ENCODE data around the gene ZFAND2A. TPM values are rescaled to one million over a fixed set of nuclear protein-coding genes. Genes with fewer than 3 reads are reported as not detected.

ZFAND2A gene
- polyA plus RNA-seq, 1 donor (not counting 4 experiments of a cell fraction or from before 2014, with no cell fraction given): 25.5 TPM

GRCh38 chr7:1193593-1194424, 33.8 kb upstream of the ZFAND2A start:
- H3K27me3 ChIP-seq (ENCODE audit: control insufficient read depth, extremely low read depth, insufficient read depth, low read length): peaks cover 21% of the 10 kb centered on the region
- FAIRE-seq (peak; percentile 23), DNase-seq (ENCODE audit: low read depth, low spot score) (no peak)
- dilution Hi-C loops (cut with MboI; ENCODE audit: extremely low pct_ligation_motif_present, low sequenced_read_pairs): no loop called here
- no peaks in the 10 kb centered on the region for H3K79me2 ChIP-seq (ENCODE audit: control insufficient read depth, insufficient read depth, low read length)
- H3K9ac ChIP-seq (ENCODE audit: control insufficient read depth, extremely low read depth, insufficient read depth, low read length): no peak overlapping the region
- H3K27ac ChIP-seq (ENCODE audit: control insufficient read depth, insufficient read depth, low read length): no peak overlapping the region
- TF ChIP-seq CTCF (optimal IDR thresholded peaks at IDR 0.05 in 1 of 3, IDR thresholded peaks at IDR 0.05 in 1 of 3, conservative IDR thresholded peaks at IDR 0.05 in 1 of 3; ENCODE audit: extremely low read depth in 1 of 3, insufficient read depth in 2 of 3, low read length in 3 of 3): peak; percentile 57 to 91 (median 84)
- TF ChIP-seq EZH2 (IDR thresholded peaks at IDR 0.05; ENCODE audit: low read length): no peak
- no peaks in the 10 kb centered on the region for H4K20me1 ChIP-seq (ENCODE audit: control insufficient read depth, extremely low read depth, insufficient read depth, low read length)
- H3K36me3 ChIP-seq (ENCODE audit: control insufficient read depth in 2 of 2, extremely low read depth in 1 of 2, insufficient read depth in 2 of 2, low read length in 2 of 2): no peaks in the 10 kb centered on the region
- no peak overlapping the region for H3K4me2 ChIP-seq (ENCODE audit: control insufficient read depth, extremely low read depth, insufficient read depth, low read depth, low read length)
- no peak overlapping the region for H3K4me3 ChIP-seq (ENCODE audit: control insufficient read depth in 2 of 3, extremely low read depth in 1 of 3, insufficient read depth in 2 of 3, low read depth in 1 of 3, low read length in 3 of 3)
- peaks cover 3% of the 10 kb centered on the region for H3K4me1 ChIP-seq (ENCODE audit: control insufficient read depth, extremely low read depth, insufficient read depth, low read length)
- no peaks in the 10 kb centered on the region for H3K9me3 ChIP-seq (ENCODE audit: control insufficient read depth, low read depth, low read length)
- H2AFZ ChIP-seq (ENCODE audit: control insufficient read depth, low read length): no peak overlapping the region
- H3K9me1 ChIP-seq (ENCODE audit: control insufficient read depth, extremely low read depth, insufficient read depth, low read length): no peaks in the 10 kb centered on the region

GRCh38 chr7:1192171-1192676, 32.2 kb upstream of the ZFAND2A start:
- no peak for TF ChIP-seq CTCF (optimal IDR thresholded peaks at IDR 0.05 in 1 of 3, IDR thresholded peaks at IDR 0.05 in 1 of 3, conservative IDR thresholded peaks at IDR 0.05 in 1 of 3; ENCODE audit: extremely low read depth in 1 of 3, insufficient read depth in 2 of 3, low read length in 3 of 3)
- TF ChIP-seq EZH2 (IDR thresholded peaks at IDR 0.05; ENCODE audit: low read length): no peak
- Histone ChIP-seq H4K20me1 (ENCODE audit: control insufficient read depth, extremely low read depth, insufficient read depth, low read length) (no peaks in the 10 kb centered on the region), H3K4me2 (ENCODE audit: control insufficient read depth, extremely low read depth, insufficient read depth, low read depth, low read length) (no peak overlapping the region), H3K27ac (ENCODE audit: control insufficient read depth, insufficient read depth, low read length) (no peak overlapping the region), H3K4me3 (ENCODE audit: control insufficient read depth in 2 of 3, extremely low read depth in 1 of 3, insufficient read depth in 2 of 3, low read depth in 1 of 3, low read length in 3 of 3) (no peak overlapping the region), H3K36me3 (ENCODE audit: control insufficient read depth in 2 of 2, extremely low read depth in 1 of 2, insufficient read depth in 2 of 2, low read length in 2 of 2) (no peaks in the 10 kb centered on the region), H3K79me2 (ENCODE audit: control insufficient read depth, insufficient read depth, low read length) (no peaks in the 10 kb centered on the region), H3K27me3 (ENCODE audit: control insufficient read depth, extremely low read depth, insufficient read depth, low read length) (peaks cover 17% of the 10 kb centered on the region), H3K9me1 (ENCODE audit: control insufficient read depth, extremely low read depth, insufficient read depth, low read length) (no peaks in the 10 kb centered on the region), H3K9me3 (ENCODE audit: control insufficient read depth, low read depth, low read length) (no peaks in the 10 kb centered on the region), H3K4me1 (ENCODE audit: control insufficient read depth, extremely low read depth, insufficient read depth, low read length) (peaks cover 3% of the 10 kb centered on the region), H3K9ac (ENCODE audit: control insufficient read depth, extremely low read depth, insufficient read depth, low read length) (no peak overlapping the region), H2AFZ (ENCODE audit: control insufficient read depth, low read length) (no peak overlapping the region)
- FAIRE-seq (no peak), DNase-seq (ENCODE audit: low read depth, low spot score) (no peak)
- dilution Hi-C loops (cut with MboI; ENCODE audit: extremely low pct_ligation_motif_present, low sequenced_read_pairs): no loop called here

Measured in keratinocyte (primary cell).